ENCODE data around the gene CMTM4. TPM values are rescaled to one million over a fixed set of nuclear protein-coding genes. Genes with fewer than 3 reads are reported as not detected.
"Not testable (repeated sequence)": the region's sequence is repeated elsewhere in the genome, so short reads cannot be mapped to it uniquely, and the experiment has no call there.

The CMTM4 gene
- polyA plus RNA-seq, 4 donors = 21.1 to 54.3 (median 43.0) TPM

GRCh38 chr16:66601471-66601870 lies 95.1 kb downstream of the CMTM4 start:
- Histone ChIP-seq H3K27me3 (ENCODE audit: control insufficient read depth in 3 of 3, insufficient read depth in 3 of 3, low read length in 3 of 3) (peaks cover 0 to 14% (median 0%) of the 10 kb centered on the region in 3 donors), H3K9me3 (ENCODE audit: control insufficient read depth in 2 of 2, insufficient read depth in 1 of 2, low read depth in 1 of 2, low read length in 1 of 2) (peaks cover 0 to 10% of the 10 kb centered on the region in 2 donors), H3K4me3 (ENCODE audit: low read depth in 1 of 3, low read length in 3 of 3) (no peak overlapping the region), H3K36me3 (ENCODE audit: control insufficient read depth in 3 of 3, insufficient read depth in 2 of 3, low read depth in 1 of 3, low read length in 3 of 3) (peaks cover 0 to 7% (median 0%) of the 10 kb centered on the region in 3 donors), H3K27ac (ENCODE audit: low read depth in 1 of 3, low read length in 2 of 3) (no peak overlapping the region), H3K4me1 (ENCODE audit: control insufficient read depth in 3 of 3, insufficient read depth in 2 of 3, low read depth in 1 of 3, low read length in 2 of 3) (peaks cover 0 to 15% (median 0%) of the 10 kb centered on the region in 3 donors)
- DNase-seq (no peak), FAIRE-seq (no peak)
- 93 to 100% (median 94%) methylated on average over 5 of the region's 5 CpGs for WGBS, 3 donors

GRCh38 chr16:66600477-66600876 lies 96.1 kb downstream of the CMTM4 start:
- H3K9me3 ChIP-seq (ENCODE audit: control insufficient read depth in 2 of 2, insufficient read depth in 1 of 2, low read depth in 1 of 2, low read length in 1 of 2) = peaks cover 0 to 10% of the 10 kb centered on the region in 2 donors
- H3K36me3 ChIP-seq (ENCODE audit: control insufficient read depth in 3 of 3, insufficient read depth in 2 of 3, low read depth in 1 of 3, low read length in 3 of 3) = peaks cover 0 to 7% (median 0%) of the 10 kb centered on the region in 3 donors
- H3K27me3 ChIP-seq (ENCODE audit: control insufficient read depth in 3 of 3, insufficient read depth in 3 of 3, low read length in 3 of 3) = peaks cover 0 to 10% (median 0%) of the 10 kb centered on the region in 3 donors
- no peak overlapping the region for H3K27ac ChIP-seq (ENCODE audit: low read depth in 1 of 3, low read length in 2 of 3)
- H3K4me3 ChIP-seq (ENCODE audit: low read depth in 1 of 3, low read length in 3 of 3) = no peak overlapping the region
- H3K4me1 ChIP-seq (ENCODE audit: control insufficient read depth in 3 of 3, insufficient read depth in 2 of 3, low read depth in 1 of 3, low read length in 2 of 3) = peaks cover 0 to 11% (median 0%) of the 10 kb centered on the region in 3 donors
- FAIRE-seq = no peak
- DNase-seq = no peak
- WGBS, 3 donors = 98 to 100% (median 100%) methylated on average over 1 of the region's 1 CpG

GRCh38 chr16:66599726-66600125 lies 96.8 kb downstream of the CMTM4 start:
- H3K36me3 ChIP-seq (ENCODE audit: control insufficient read depth in 3 of 3, insufficient read depth in 2 of 3, low read depth in 1 of 3, low read length in 3 of 3) = peaks cover 0 to 7% (median 0%) of the 10 kb centered on the region in 3 donors

GRCh38 chr16:66598111-66598510 lies 98.4 kb downstream of the CMTM4 start:
- Histone ChIP-seq H3K4me1 (ENCODE audit: control insufficient read depth in 3 of 3, insufficient read depth in 2 of 3, low read depth in 1 of 3, low read length in 2 of 3) (no peaks in the 10 kb centered on the region), H3K36me3 (ENCODE audit: control insufficient read depth in 3 of 3, insufficient read depth in 2 of 3, low read depth in 1 of 3, low read length in 3 of 3) (peaks cover 0 to 7% (median 0%) of the 10 kb centered on the region in 3 donors), H3K27me3 (ENCODE audit: control insufficient read depth in 3 of 3, insufficient read depth in 3 of 3, low read length in 3 of 3) (no peaks in the 10 kb centered on the region), H3K4me3 (ENCODE audit: low read depth in 1 of 3, low read length in 3 of 3) (no peak overlapping the region), H3K9me3 (ENCODE audit: control insufficient read depth in 2 of 2, insufficient read depth in 1 of 2, low read depth in 1 of 2, low read length in 1 of 2) (peaks cover 0 to 10% of the 10 kb centered on the region in 2 donors), H3K27ac (ENCODE audit: low read depth in 1 of 3, low read length in 2 of 3) (no peak overlapping the region)
- FAIRE-seq (no peak), DNase-seq (no peak)
- 74 to 97% (median 88%) methylated on average over 3 of the region's 3 CpGs for WGBS, 3 donors

More at GRCh38 chr16:66599726-66600125, 96.8 kb downstream of the CMTM4 start:
- no peak for FAIRE-seq
- H3K9me3 ChIP-seq (ENCODE audit: control insufficient read depth in 2 of 2, insufficient read depth in 1 of 2, low read depth in 1 of 2, low read length in 1 of 2) = peaks cover 0 to 10% of the 10 kb centered on the region in 2 donors
- no peak overlapping the region for H3K4me3 ChIP-seq (ENCODE audit: low read depth in 1 of 3, low read length in 3 of 3)
- DNase-seq = no peak
- H3K4me1 ChIP-seq (ENCODE audit: control insufficient read depth in 3 of 3, insufficient read depth in 2 of 3, low read depth in 1 of 3, low read length in 2 of 3) = peaks cover 0 to 9% (median 0%) of the 10 kb centered on the region in 3 donors
- 84 to 93% (median 92%) methylated on average over 4 of the region's 4 CpGs for WGBS, 3 donors
- no peak overlapping the region for H3K27ac ChIP-seq (ENCODE audit: low read depth in 1 of 3, low read length in 2 of 3)
- peaks cover 0 to 8% (median 0%) of the 10 kb centered on the region in 3 donors for H3K27me3 ChIP-seq (ENCODE audit: control insufficient read depth in 3 of 3, insufficient read depth in 3 of 3, low read length in 3 of 3)

GRCh38 chr16:66596986-66597848 lies 99.3 kb downstream of the CMTM4 start:
- FAIRE-seq (no peak), DNase-seq (no peak)

GRCh38 chr16:66596559-66596958 lies 100.0 kb downstream of the CMTM4 start:
- H3K9me3 ChIP-seq (ENCODE audit: control insufficient read depth in 2 of 2, insufficient read depth in 1 of 2, low read depth in 1 of 2, low read length in 1 of 2); H3K36me3 ChIP-seq (ENCODE audit: control insufficient read depth in 3 of 3, insufficient read depth in 2 of 3, low read depth in 1 of 3, low read length in 3 of 3); H3K4me1 ChIP-seq (ENCODE audit: control insufficient read depth in 3 of 3, insufficient read depth in 2 of 3, low read depth in 1 of 3, low read length in 2 of 3); FAIRE-seq; DNase-seq; H3K27me3 ChIP-seq (ENCODE audit: control insufficient read depth in 3 of 3, insufficient read depth in 3 of 3, low read length in 3 of 3); H3K27ac ChIP-seq (ENCODE audit: low read depth in 1 of 3, low read length in 2 of 3); H3K4me3 ChIP-seq (ENCODE audit: low read depth in 1 of 3, low read length in 3 of 3): not testable (repeated sequence)
- 90 to 98% (median 98%) methylated on average over 4 of the region's 4 CpGs for WGBS, 3 donors

More at GRCh38 chr16:66596986-66597848, 99.3 kb downstream of the CMTM4 start:
- Histone ChIP-seq H3K27ac (ENCODE audit: low read depth in 1 of 3, low read length in 2 of 3) (no peak overlapping the region), H3K27me3 (ENCODE audit: control insufficient read depth in 3 of 3, insufficient read depth in 3 of 3, low read length in 3 of 3) (no peaks in the 10 kb centered on the region), H3K36me3 (ENCODE audit: control insufficient read depth in 3 of 3, insufficient read depth in 2 of 3, low read depth in 1 of 3, low read length in 3 of 3) (peaks cover 0 to 7% (median 0%) of the 10 kb centered on the region in 3 donors), H3K9me3 (ENCODE audit: control insufficient read depth in 2 of 2, insufficient read depth in 1 of 2, low read depth in 1 of 2, low read length in 1 of 2) (peaks cover 0 to 10% of the 10 kb centered on the region in 2 donors), H3K4me1 (ENCODE audit: control insufficient read depth in 3 of 3, insufficient read depth in 2 of 3, low read depth in 1 of 3, low read length in 2 of 3) (no peaks in the 10 kb centered on the region), H3K4me3 (ENCODE audit: low read depth in 1 of 3, low read length in 3 of 3) (no peak overlapping the region)
- WGBS, 3 donors = 72 to 77% (median 76%) methylated on average over 5 of the region's 5 CpGs

GRCh38 chr16:66594739-66595138 lies 101.8 kb downstream of the CMTM4 start:
- Histone ChIP-seq H3K4me3 (ENCODE audit: low read depth in 1 of 3, low read length in 3 of 3) (no peak overlapping the region), H3K36me3 (ENCODE audit: control insufficient read depth in 3 of 3, insufficient read depth in 2 of 3, low read depth in 1 of 3, low read length in 3 of 3) (no peaks in the 10 kb centered on the region), H3K27me3 (ENCODE audit: control insufficient read depth in 3 of 3, insufficient read depth in 3 of 3, low read length in 3 of 3) (no peaks in the 10 kb centered on the region), H3K4me1 (ENCODE audit: control insufficient read depth in 3 of 3, insufficient read depth in 2 of 3, low read depth in 1 of 3, low read length in 2 of 3) (no peaks in the 10 kb centered on the region), H3K9me3 (ENCODE audit: control insufficient read depth in 2 of 2, insufficient read depth in 1 of 2, low read depth in 1 of 2, low read length in 1 of 2) (no peaks in the 10 kb centered on the region), H3K27ac (ENCODE audit: low read depth in 1 of 3, low read length in 2 of 3) (no peak overlapping the region)
- WGBS, 3 donors = 62 to 90% (median 76%) methylated on average over 7 of the region's 7 CpGs
- FAIRE-seq = no peak
- DNase-seq = no peak

- Histone ChIP-seq H3K4me3 (ENCODE audit: low read depth in 1 of 3, low read length in 3 of 3) (no peak overlapping the region), H3K4me1 (ENCODE audit: control insufficient read depth in 3 of 3, insufficient read depth in 2 of 3, low read depth in 1 of 3, low read length in 2 of 3) (no peaks in the 10 kb centered on the region), H3K9me3 (ENCODE audit: control insufficient read depth in 2 of 2, insufficient read depth in 1 of 2, low read depth in 1 of 2, low read length in 1 of 2) (no peaks in the 10 kb centered on the region), H3K27me3 (ENCODE audit: control insufficient read depth in 3 of 3, insufficient read depth in 3 of 3, low read length in 3 of 3) (no peaks in the 10 kb centered on the region), H3K27ac (ENCODE audit: low read depth in 1 of 3, low read length in 2 of 3) (no peak overlapping the region), H3K36me3 (ENCODE audit: control insufficient read depth in 3 of 3, insufficient read depth in 2 of 3, low read depth in 1 of 3, low read length in 3 of 3) (peaks cover 0 to 2% (median 0%) of the 10 kb centered on the region in 3 donors)
- 96 to 97% (median 96%) methylated on average over 3 of the region's 3 CpGs for whole genome bisulfite sequencing, 3 donors
- FAIRE-seq = no peak
- DNase-seq = no peak
Observed at GRCh38 chr16:66592814-66593213, 103.7 kb downstream of the CMTM4 start.
